GM21723 (cell line): ENCODE data around the gene HIPK3.
A peak's percentile ranks its signal among the peaks of the same experiment; 100 is the strongest.

ENCODE experiments used
- ATAC-seq: cut with Tn5 transposase; IDR thresholded peaks from one replicate; pipeline ENCODE4 v1.9.1; 2021; ENCODE audit warnings: mild to moderate bottlenecking, moderate library complexity; ENCODE audit not compliant: unreplicated experiment

Gene HIPK3

DNA sequence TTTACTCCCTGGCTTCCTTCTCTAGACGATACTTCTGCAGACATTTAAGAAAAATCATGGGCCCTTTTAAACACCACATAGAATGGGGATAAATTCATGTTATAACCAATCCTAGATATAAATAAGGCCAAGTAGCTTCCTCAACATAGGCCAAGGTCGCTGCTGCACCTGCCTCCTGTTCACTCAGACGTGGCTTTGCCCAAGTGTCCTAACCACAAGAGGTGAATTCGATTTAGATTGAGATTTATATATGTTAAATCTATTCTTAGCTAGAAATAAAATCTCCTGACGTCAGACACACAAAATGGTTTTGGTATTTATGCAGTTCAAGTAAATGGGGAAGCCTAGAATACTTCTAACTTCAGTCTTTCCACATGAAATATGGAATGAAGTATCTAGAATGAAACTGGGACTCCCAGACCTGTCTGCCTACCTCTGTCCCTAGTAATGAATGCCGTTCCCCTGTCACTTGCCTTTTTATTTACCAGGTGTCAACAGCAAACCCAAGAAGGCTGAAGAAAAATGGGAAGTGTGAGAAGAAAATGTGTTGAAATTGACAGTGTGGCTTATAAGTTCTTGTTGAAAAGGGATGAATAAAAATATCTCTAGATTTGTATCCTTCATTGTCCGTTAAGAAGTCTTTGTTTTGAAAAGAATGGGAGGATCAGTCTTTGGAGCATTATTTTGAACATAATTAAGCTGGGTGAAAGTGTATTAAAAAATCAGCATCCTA lies 131.8 kb downstream of the HIPK3 start:
- peak; percentile 3 for ATAC-seq

DNA sequence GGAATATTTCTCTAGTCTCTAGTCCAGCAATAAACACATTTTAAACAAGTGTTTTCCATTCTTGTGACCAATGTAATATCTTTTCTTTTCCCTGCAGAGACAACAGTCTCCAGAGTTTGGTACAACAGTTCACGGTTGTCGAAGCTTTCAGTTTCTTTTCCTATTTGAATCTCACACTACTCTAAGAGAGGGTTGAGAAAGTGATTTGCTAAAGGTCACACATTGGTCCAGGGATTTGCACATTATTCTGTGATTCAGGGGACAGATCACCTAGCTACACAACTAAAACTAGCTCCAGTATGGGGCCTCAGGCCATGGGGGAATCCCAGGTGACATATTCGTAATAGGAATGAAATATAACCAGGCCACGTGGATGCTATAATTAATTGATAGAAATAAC lies 132.5 kb downstream of the HIPK3 start:
- ATAC-seq: peak; percentile 56

DNA sequence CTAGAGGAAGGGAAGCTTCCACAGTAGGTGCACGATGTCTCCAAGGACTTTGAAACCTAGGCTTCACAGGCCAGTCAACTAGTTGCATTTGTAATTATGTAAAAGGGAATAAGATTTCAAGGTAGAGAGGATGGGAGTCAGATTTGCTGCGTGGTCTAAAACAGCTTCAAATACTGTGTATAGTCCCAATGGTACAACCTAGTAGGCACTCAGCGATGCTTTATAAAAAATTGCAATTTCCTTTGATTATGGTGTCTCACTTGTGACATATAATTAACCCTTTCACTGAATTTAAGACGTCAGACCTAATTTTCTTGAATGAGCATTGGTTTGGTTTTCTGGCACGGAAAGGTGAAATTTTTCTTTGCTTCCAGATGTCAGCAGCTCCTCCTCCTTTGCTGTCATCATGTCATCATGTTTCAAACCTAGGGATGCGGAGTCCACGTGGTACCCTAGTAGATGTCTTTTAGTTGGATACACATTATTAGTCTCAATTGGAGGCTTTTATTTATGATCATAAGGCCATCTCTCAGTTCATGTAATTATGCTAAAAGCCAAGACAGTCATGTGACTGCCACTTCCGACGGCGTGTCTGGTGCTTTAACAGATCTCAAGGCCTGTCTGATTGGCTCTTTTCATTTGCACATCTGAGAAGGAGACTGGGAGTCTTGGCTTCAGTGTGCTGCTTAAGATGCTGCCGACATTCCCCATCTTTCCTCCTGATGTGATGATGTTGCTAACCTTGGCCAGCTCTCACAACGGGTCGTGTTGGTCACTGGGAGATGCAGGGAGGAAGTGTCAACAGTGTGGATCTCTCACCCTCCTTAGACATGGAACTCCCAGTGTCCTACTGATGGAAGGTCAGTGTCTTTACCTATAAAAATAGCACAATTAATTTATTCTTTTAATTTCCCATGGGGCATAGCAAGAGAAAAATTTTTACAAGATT lies 134.0 kb downstream of the HIPK3 start:
- ATAC-seq: no peak

DNA sequence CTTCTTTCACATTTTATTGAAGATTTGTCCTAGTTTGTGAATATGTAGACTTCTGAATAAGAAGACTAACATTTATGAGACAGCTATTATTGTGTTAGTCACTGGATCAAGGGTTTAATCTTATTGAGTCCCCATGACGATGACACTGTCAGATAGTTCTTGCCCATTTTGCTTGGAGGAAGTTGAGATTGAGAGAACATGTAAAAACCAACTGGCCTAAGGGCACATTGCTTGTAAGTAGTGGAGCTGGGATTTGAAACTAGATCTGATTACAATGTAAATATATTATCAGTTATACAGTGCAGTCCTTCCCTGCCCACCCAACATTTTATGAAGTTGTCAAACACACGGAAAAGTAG lies 134.7 kb downstream of the HIPK3 start:
- ATAC-seq: no peak

DNA sequence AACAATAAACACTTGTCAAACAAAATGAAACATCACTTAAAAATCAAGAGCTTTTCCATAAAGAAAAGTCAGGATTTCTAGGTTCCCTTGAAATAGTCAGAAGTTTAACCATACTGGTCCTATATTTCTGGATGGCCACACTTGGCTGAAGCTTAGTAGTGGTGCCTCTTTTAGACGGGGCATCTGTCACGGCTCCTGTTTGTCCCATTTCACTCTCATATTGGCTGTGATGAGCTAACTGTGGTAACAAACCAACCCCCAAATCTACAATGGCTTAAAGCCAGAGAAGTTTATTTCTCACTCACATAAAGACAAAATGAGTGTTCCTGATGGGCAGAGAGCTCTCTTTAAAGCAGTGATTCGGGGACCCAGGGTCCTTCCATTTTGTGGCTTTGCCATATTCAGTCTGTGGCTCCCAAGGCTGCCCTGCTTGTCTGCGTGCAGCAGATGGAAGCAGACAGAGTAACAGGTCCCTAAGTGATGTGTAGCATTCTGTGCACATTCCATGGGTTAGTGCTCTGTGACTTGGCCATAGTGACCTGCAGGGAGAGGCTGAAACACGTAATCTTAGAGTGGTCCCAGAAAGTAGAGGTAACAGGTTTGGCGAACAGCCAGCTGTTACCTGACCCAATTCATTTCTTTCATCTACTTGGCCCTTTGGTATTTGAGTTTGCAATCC lies 137.4 kb downstream of the HIPK3 start:
- ATAC-seq: no peak

DNA sequence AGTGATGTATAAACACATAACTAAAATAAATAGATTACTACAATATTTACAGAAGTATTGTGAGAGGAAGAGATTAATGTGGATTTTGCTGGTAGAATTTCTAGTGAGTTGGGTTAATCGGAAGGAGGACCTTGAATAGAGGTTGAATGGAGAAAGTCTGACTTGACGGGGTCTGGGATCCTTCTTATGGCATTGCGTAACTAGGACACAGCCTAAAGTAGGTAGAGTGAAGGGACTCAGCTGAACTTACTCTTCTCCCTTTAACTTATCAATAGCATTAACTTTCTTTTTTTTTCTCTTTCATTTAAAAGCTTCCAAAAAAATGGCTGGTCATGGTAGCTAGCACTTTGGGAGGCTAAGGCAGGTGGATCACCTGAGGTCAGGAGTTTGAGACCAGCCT lies 139.2 kb downstream of the HIPK3 start:
- ATAC-seq: no peak

DNA sequence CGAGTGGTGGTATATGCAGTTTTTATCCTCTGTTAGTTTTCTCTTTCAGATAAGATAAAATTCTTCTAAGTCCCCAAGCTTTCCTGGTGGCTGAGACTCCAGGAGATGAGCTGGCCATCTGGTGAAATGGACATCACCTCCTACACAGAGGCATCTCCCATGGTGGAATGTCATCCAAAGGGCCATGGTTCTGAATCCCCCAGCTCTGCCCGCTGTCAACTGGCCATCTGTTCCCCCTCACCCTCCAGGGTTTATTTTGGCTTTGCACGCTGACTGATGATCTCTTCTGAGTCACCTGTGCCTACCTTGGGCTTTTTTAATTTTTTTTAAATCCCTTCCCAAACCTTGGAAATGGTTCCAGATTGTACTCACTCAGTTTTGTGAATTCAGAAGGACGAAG lies 142.2 kb downstream of the HIPK3 start:
- ATAC-seq: no peak

DNA sequence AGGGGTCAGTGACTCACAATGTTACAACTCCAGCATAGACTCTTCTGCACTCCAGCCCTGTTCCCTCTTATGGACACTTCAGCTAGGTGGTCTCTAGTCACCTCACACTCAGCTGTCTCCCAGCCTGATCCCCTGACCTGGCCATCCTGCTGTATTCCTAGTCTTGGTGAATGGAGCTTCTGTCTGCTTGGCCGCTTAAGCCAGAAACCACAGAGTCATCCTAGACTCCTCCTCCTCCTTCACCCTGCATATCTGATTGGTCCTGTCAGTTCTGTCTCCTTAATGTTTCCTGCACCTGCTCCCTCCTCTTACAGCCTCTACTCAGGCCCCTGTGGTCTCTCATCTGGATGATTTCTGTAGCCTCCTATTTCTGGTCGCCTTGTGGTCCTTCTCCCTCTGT lies 144.9 kb downstream of the HIPK3 start:
- ATAC-seq: no peak

DNA sequence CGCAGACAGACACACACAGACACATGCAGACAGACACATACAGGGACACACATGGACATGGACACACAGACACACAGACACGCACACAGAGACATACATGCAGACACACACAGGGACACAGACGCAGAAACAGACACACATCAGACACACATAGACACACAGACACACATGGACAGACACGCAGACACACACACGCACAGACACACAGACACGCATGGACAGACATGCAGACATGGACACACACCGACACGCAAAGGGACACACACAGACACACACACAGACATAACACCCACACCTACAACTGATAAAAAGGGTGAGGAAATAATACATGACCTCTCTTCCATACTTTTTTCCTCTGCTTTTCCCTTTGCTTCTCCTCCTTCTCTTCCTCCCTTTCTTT lies 146.2 kb downstream of the HIPK3 start:
- no peak for ATAC-seq

DNA sequence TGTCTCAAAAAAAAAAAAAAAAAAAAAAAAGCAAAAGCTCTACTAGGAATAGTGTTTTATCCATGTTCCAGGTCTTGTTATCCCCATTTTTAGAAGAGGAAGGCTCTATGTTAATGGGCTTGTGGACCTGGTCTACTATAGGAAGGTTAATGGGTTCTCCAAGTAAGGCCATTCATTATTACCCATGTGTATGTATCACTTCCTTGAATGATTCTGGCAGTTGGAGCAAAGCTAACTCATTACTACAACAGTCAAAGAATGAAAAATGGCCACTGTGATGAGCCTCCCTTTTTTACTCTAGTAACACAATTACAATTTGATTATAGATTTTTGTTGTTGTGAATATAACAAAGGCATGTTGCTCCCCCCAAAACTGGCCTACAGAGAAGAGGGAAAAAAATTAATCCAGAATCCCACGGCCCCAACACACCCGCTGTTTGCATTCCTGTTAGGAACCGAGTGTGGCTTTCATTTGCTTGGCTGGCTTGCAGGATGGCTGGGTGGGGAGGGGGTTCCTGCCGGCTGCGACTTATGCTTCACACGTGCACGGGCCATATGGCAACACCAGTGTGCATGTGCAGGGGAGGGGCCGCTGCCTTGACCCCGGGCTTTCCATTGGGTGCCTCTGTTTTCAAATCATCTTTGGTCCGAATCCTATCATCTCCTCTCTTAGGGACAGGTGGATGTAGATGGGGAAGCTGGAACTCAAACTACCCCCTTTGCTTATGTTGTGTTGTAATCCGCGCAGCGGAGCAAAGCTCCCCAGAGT lies 148.8 kb downstream of the HIPK3 start:
- ATAC-seq: no peak
